Medulla oblongata (tissue), 1 donor: ENCODE data around the gene TTC33.
"Not testable (repeated sequence)": the region's sequence is repeated elsewhere in the genome, so short reads cannot be mapped to it uniquely, and the experiment has no call there.

Source experiments
- DNase-seq: peaks from one replicate; pipeline ENCODE4 v3.0.0-alpha.2; 2015; ENCODE audit errors: extremely low spot score

The TTC33 gene

DNA sequence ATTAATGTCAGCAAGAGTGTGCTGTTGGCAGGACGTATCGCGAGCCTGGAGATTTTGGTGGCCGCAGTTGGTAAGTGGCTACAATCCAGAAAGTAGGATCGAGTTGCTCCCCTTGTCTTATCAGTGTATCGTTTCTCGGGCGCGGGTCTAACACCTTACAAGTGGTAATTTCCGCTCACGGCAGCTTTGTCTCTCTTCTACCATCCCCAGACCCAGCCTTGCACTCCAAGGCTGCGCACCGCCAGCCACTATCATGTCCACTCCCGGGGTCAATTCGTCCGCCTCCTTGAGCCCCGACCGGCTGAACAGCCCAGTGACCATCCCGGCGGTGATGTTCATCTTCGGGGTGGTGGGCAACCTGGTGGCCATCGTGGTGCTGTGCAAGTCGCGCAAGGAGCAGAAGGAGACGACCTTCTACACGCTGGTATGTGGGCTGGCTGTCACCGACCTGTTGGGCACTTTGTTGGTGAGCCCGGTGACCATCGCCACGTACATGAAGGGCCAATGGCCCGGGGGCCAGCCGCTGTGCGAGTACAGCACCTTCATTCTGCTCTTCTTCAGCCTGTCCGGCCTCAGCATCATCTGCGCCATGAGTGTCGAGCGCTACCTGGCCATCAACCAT is 74.9 kb downstream of the TTC33 start:
- peak; percentile 15 for DNase-seq

DNA sequence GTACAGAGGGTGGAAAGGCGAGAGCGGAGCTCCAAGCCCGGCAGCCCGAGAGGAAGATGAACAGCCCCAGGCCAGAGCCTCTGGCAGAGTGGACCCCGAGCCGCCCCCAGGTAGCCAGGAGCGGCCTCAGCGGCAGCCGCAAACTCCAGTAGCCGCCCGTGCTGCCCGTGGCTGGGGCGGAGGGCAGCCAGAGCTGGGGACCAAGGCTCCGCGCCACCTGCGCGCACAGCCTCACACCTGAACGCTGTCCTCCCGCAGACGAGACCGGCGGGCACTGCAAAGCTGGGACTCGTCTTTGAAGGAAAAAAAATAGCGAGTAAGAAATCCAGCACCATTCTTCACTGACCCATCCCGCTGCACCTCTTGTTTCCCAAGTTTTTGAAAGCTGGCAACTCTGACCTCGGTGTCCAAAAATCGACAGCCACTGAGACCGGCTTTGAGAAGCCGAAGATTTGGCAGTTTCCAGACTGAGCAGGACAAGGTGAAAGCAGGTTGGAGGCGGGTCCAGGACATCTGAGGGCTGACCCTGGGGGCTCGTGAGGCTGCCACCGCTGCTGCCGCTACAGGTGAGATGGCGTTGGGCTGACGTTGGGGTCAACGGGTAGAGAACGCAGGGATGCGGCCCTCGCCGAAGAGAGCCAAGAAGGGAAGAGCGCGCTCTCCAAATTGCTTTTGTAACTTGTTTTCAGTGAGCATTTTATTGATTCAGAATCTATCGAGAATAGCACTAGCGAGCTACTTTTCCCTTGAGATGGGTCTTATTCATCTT is 75.7 kb downstream of the TTC33 start, which contains the start of gene PTGER4:
TSS of gene PTGER4 (plus strand) at position 3 of the 769 bp plus-strand sequence. CDS start 1,079 bp downstream, outside the sequence.
- DNase-seq, result peak; percentile 15

DNA sequence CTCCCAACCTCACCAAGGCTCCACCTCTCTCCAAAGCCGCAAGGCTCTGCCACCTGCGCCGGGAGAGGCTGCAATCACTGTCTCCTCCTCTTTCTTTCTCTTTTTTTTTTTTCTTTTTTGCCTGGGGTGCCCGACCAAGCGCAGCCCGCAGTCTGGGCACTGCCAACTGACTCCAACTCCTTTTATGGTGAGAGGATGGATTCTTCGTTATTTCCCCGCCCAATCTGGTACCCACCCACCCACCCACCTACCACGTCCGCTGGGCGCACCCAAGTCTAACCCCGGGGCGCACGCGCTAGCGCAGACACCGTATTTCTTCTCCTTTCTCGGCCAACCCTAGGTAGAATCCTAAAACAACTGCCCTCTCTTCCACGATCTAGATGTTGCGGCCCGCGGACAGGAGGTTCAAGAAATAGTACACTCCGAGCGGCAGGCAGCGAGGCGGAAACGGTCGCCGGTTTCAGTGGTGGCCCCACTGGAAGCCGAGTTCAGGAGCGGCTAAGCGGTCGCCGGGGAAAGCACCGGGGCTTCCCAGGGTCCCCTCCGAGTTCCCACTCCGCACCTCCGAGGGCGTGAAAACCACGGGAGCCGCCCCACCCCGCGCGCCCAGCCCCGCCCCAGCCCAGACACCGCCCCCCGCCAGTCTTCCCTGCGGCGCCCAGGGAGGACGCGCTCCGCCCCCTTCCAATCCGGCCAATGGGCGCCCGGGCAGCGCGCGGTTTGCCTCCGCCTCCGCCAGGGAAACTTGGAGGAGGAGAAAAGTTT is 76.4 kb downstream of the TTC33 start:
- peak; percentile 90 for DNase-seq

DNA sequence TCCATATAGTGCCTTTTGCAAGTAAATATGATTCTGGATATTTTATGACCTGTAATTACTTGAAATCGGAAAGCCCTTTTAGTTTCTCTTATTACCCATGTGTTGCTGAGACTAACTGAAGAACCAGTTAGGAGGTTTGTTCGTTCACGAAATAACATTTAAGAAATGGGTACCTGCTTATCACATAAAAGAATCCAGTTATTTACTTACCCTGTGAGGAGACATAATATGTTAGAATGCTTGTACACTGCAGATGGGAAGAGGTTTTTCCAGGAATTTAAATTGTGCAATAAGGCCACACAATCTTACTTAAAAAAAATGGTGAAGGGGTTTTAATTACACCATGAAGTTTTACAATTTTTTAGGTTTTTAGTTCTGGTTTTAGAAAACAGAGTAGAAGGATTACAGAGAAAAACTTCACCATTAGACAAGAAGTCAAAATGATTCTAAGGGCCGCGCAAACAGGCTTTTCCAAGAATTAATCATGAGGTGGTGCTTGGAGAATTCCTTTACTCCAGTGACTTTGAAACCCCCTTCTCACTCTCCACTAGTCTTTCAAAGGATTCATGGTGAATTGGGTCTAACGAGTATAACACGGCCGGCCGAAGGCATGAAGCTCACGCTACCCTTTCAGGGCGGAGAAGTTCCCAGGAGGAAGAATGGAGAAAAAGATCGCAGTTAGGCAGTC is 77.2 kb downstream of the TTC33 start:
- peak; percentile 42 for DNase-seq

DNA sequence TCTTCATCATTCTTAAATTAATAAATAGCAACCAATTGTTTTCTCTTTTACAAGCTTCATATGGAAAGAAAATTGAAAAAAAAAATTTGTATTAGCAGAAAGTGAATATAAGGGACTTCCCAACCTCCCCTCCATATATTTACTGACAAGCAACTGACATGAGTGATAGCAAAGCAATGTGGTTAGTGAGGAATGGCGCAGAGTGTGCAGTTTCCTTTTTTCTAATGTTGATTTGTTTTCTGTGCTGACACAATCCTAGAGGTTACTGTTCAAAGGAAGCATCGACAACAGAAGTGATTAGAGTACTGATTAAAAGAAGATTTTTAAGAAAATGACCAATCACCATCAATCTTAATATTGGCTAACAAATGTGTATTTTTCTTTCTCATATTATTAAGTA is 77.7 kb downstream of the TTC33 start:
- peak; percentile 29 for DNase-seq

DNA sequence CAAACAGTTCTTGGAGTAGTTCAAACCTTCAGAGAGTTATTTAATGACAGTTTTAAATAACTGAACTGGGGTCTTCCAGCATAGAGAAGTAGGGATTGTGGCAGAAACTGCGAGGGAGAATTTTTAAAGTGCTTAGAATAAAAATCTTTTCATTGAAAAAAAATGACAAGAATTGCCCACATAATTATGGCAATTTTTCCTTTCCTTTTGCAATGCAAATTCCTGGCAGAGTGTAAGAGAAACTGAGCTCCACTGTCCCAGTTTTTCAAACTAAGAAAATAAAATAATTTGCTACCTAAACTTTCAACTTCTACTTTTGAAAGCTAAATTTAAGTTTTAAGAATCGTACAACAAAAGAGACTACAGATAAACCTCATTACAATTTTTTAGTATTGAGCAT is 78.3 kb downstream of the TTC33 start:
- DNase-seq, result no peak

DNA sequence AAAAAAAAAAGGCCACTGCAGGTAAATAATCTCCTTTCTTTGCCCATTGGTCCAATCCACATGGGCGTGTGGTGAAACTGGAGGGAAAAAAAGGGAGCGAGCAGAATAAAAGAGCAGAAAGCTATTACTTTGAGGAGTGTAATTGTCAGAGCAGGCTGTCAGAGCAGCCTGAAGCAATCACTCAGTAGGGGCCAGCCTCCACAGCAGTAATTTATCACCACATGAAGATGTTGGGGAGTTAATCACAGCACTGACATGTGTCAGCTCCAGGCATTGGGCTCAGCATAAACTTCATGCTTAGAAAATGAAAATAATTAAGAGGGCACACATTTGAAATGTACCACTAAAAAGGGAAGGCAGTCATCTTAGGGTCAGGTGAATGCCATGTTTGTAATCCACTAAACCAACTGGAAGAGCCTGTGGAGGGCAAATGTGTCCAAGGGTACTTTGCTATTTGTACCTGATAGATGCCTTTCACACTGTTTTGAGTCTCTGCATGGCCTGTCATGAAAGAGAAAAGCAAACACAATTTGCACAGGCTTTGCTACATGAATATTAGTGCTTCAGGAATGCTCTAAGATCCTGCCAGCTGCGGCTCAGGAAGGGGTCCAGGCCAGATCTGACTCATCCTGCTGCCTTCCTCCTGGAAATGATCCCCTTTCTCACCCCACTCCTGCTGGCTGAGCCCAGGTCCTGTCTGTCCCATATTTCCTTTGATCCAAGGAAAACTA is 79.0 kb downstream of the TTC33 start:
- no peak for DNase-seq

DNA sequence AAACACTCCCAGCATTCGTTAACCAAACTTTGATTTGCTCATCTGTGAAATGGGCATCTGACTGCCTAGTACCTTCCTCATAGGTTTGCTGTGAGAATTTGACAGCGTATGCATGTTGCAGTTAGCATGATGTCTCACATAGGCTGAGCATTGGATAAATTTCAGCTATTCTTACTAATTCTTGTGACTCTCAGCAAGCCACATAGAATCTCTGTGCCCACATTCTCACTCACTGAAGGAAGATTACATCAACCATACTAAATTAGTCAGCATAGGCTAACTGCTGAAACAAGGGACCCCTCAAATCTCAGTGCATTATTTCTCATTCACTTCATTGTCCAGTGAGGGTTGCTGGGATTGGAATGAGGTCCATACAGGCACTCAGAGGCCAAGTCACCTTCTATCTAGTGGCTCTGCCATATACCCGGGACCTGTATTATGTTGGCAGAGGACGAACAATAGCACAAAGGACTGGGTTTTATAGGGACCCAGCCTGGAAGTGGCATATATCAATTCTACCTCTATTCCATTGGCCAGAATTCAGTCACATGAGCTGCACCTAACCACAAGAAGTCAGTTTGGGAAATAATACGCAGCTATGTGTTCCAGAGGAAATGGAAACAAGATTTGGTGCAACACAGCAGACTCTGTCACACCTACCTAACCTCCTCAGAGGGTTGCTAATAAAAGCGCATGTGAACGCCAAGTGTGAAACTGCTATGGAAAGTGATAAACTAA is 80.2 kb downstream of the TTC33 start:
- DNase-seq, result no peak

DNA sequence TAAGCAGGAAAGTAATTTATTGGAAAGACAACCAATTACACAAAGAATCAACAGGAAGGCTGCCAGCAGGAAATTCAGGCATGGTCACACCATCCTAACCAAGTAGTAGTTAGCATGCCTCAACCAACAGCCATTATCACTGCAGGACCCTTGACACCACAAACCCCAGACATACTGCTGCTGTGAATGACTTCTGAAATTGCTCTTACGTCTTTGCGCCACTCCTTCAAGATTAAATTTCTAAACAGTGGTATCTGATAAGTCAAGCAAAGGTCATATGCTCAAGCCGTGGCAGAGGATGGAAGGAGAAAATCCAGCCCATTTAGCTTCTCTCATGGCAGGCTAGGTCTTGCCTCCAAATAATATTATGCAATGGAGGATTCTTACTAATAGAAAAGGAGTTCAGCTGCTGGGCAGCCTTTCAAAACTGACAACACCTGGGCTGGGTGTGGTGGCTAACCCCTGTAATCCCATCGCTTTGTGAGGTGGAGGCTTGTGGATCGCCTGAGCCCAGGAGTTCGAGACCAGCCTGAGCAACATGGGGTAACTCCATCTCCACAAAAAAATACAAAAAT is 81.0 kb downstream of the TTC33 start:
- no peak for DNase-seq

DNA sequence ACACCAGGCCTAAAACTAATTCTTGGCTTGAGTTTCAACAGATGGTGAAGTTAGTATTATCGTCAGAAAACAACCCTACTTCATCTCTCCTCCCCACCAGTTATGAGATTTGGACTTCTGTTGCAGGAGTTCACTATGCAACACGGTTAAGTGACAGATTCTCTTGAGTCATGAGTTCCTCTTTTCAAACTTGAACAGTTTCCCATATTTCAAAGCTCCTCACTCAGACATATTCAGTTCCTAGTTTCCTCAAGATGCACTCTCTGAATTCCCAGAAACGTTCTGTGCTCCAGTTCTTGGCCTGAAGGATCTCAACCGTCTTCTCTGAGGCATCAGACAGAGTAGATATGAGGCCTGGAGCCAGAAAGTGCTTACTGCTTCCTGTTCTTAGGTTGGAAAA is 83.3 kb downstream of the TTC33 start:
- DNase-seq, result peak; percentile 64

DNA sequence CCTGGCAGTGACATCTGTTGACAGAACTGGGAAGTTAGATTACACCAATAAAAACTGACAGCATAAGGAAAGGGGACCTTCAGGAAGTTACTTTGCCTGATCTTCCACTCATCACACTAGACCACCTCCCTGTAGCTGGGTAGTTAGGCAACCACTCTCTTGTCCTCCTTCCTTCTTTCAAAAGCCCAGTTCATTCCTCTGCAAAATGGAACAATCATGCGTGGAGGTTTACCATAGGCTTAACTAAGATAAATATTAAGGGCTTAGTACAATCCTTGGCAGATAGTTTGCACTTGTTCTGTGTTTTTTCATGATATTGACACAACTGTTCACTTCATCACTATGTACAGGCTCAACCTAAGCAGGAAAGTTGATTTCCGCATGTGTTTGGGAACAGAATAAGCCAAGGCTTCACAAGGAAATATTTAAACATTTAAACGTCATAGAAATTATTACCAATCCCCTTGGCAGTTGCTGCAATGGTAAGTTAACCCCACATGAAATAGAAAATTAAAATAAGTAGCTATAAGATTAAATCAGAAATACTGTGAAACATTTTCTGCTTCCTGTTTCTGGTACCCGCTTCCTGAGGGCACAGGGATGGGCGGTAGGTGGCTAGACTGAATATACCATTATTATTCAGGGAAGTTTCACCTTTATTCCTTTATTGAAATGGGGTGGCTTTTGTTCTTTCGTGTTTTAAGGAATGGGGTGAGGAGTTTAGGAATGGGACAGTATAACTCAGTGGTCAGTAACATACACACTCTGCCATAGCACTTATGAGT is 86.0 kb downstream of the TTC33 start:
- no peak for DNase-seq

DNA sequence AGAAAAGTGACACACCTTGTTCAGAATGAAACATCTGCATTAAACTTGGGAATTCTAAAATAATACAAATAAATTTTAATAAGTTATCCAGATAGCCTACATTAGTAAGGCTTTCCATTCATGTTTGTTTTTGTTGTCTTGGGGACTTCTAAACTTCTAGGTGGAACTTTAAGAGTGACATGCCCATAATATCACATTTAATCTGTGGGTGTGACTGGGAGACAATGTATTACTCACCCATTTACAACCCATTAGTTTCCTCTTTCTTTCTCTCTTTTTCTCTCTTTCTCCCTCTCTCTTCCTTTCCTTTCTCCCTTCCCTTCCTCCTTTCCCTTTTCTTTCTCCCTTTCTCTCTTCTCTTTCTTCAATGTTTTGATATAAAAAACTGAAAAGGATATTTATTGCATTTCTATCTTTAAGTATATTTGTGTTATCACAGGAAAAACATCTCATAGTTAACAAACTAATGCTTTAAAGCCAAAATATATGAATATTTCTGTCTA is 88.5 kb downstream of the TTC33 start:
- no peak for DNase-seq

DNA sequence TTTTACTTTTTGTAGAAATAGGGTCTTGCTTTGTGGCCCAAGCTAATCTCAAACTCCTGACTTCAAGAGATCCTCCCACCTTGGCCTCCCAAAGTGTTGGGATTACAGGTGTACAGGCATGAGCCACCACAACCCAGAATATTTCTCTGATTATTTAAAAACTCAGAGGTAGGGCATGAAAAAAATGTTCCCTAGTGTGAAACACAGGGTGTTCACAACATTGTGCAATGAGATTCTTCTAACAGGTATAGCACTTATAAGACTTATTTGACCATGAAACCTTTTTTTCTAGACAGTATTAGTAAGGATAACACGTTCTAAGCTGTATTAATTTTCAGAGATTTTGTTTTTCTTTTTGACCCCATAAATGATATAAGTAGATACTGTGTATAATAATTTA is 89.1 kb downstream of the TTC33 start:
- no peak for DNase-seq

DNA sequence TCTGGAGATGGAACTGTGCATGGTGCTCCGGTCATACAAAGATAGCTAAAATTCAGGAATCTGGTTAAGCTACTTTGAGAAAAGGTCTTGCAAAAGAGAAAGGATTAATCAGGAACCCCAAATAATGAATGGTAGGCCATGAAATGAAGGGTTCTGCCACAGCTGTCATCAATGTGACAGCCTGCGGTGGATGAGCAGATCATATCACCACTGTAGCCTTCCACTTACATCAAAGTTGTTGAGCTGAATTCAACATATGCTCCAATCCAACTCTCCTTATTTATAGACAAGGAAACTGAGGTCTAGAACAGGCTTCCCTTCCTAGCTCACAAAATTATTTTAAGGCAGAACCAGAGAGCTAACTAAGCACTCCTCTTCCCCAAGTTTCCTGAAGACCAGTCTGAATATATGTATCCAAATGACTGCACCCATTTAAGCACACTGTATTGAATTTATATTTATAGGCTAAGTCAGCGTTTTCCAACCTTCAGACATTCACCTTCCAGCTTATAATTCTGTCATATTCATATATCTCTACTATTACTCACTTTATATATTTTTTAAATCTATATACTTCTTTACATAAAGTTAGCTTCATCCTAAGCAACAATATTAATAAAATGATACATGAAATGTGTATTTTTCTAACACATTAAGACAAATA is 90.0 kb downstream of the TTC33 start:
- DNase-seq, result no peak

DNA sequence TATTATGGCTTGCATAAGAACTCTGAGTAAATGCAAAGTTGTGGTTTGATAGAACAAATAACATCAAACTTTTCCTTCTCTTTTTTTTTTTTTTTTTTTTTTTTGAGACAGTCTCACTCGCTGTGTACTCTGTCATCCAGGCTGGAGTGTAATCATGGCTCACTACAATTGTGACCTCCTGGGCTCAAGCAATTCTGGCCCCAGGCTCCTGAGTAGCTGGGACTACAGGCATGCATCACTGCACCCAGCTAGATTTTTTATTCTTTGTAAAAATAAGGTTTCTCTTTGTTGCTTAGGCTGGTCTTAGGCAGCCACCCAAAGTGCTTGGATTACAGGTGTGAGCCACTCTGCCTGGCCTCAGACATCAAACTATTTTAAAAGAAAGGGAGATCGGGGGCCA is 95.0 kb downstream of the TTC33 start:
- no peak for DNase-seq

DNA sequence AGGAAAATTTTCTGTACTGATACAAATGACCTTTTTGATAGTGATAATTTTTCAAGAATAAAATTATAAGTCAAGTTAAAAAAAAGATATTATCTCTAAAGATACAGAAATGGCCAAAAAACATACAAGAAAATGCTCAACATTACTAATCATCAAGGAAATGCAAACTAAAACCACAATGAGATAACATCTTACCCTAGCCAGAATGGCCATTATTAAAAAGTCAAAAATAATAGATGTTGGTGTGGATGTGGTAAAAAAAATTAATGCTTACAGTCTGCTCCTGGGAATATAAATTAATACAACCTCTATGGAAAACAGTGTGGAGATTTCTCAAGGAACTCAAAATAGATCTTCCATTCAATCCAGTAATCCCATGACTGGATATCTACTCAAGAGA is 99.0 kb downstream of the TTC33 start:
- no peak for DNase-seq

DNA sequence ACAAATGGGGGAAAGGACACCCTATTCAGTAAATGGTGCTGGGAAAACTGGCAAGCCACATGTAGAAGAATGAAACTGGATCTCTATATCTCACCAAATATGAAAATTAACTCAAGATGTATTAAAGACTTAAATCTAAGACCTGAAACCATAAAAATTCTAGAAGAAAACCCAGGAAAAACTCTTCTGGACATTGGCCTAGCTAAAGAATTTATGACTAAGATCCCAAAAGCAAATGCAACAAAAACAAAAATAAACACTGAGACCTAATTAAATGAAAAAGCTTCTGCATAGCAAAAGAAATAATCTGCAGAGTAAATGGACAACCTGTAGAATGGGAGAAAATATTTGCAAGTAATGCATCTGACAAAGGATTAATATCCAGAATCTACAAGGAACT is 99.7 kb downstream of the TTC33 start:
- not testable (repeated sequence) for DNase-seq

DNA sequence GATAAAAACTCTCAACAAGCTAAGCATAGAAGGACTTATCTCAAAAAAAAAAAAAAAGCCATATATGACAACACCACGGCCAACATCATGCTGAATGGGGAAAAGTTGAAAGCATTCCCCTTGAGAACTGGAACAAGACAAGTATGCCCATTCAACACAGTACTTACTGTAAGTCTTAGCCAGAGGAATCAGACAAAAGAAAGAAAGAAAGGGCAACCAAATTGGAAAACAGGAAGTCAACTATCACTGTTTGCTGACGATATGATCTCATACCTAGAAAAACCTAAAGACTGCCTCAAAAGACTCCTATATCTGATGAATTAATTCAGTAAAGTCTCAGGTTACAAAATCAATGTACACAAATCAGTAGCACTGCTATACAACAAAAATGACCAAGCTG is 100.6 kb downstream of the TTC33 start:
- DNase-seq, result no peak
